D721Med (cell line): ENCODE data around the gene CENATAC.

Source experiments
- DNase-seq: peaks from one replicate; pipeline ENCODE4 v3.0.0; 2011; ENCODE audit warnings: low spot score; ENCODE audit not compliant: insufficient read length
- FAIRE-seq: peaks from 2 replicates; lab custom pipeline; 2011; peaks lifted over from hg19 to GRCh38; lab: Jason Lieb, UNC
- CTCF ChIP-seq: IDR thresholded peaks from 2 replicates; pipeline ENCODE4 v1.5.1; 2012; ENCODE audit warnings: mild to moderate bottlenecking, control low read depth; ENCODE audit not compliant: insufficient read depth; ENCODE audit errors: missing control alignments

CENATAC gene

DNA sequence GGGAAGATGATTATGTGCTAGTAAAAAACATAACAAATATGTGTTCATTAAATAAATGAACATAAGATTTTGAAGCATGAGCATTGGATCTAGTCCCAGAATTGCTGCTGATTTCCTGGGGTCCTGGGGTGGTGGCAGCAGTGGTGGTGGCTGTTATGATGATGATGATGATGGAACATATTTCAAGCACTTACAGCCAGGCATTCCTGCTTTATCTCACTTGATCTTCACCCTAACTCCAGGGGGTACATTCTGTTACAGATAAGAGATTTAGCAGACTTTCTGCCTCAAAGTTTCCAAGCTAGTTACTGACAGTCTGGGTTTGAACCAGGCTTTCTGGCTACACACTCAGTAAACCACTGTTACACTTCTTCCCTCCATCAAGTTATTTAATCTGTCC is 25.8 kb downstream of the CENATAC start:
- no peak for TF ChIP-seq CTCF
- DNase-seq (no peak), FAIRE-seq (no peak)

GRCh38 chr11:119024430-119025098 is 26.6 kb downstream of the CENATAC start:
- TF ChIP-seq CTCF: no peak
- DNase-seq: no peak
- FAIRE-seq: no peak

- DNase-seq (no peak), FAIRE-seq (no peak)
- TF ChIP-seq CTCF: no peak
Observed at GRCh38 chr11:119025099-119025473, 27.1 kb downstream of the CENATAC start.

DNA sequence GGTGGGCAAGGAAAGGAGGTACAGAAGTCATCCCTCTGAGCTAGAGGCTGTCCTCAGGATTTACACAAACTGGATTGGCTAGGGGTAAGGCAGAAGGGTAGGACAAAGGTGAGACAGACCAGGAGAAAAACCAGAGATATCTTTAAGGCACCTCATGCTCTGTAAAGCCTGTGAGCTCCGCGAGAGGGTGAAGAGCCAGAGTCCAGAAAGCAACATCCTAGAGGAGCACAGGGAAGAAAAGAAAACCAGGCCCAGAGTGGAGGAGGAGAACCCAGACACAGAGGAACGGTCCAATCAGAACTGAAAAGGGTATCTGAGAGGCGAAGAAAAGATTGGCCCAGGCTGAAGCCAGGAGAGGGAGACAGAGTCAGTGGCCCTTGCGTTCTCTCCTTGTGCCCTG is 27.6 kb downstream of the CENATAC start:
- TF ChIP-seq CTCF: no peak
- DNase-seq (no peak), FAIRE-seq (no peak)

GRCh38 chr11:119025978-119026766 is 28.2 kb downstream of the CENATAC start:
- DNase-seq (no peak), FAIRE-seq (no peak)
- TF ChIP-seq CTCF: no peak

- FAIRE-seq (no peak), DNase-seq (peak; percentile 9)
- TF ChIP-seq CTCF: no peak
Observed at GRCh38 chr11:119026970-119027369, 29.0 kb downstream of the CENATAC start.
